ENCODE measurements around the gene ALK.

- TF ChIP-seq CTCF (IDR thresholded peaks at IDR 0.05) (no peak), POLR2AphosphoS5 (IDR thresholded peaks at IDR 0.05; ENCODE audit: low read depth, low read length) (no peak), YY1 (IDR thresholded peaks at IDR 0.05; ENCODE audit: low read depth) (no peak), CHD2 (IDR thresholded peaks at IDR 0.05; ENCODE audit: low read length, partially characterized antibody) (no peak), RAD21 (IDR thresholded peaks at IDR 0.05; ENCODE audit: low read length) (no peak)
- TF ChIP-seq, protein P1, sequence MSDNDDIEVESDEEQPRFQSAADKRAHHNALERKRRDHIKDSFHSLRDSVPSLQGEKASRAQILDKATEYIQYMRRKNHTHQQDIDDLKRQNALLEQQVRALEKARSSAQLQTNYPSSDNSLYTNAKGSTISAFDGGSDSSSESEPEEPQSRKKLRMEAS (IDR thresholded peaks at IDR 0.05; ENCODE audit: low read depth): no peak
- TF ChIP-seq, protein P2, sequence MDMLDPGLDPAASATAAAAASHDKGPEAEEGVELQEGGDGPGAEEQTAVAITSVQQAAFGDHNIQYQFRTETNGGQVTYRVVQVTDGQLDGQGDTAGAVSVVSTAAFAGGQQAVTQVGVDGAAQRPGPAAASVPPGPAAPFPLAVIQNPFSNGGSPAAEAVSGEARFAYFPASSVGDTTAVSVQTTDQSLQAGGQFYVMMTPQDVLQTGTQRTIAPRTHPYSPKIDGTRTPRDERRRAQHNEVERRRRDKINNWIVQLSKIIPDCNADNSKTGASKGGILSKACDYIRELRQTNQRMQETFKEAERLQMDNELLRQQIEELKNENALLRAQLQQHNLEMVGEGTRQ (IDR thresholded peaks at IDR 0.05; ENCODE audit: borderline replicate concordance, low read depth, low read length): no peak
- TF ChIP-seq, protein P3, sequence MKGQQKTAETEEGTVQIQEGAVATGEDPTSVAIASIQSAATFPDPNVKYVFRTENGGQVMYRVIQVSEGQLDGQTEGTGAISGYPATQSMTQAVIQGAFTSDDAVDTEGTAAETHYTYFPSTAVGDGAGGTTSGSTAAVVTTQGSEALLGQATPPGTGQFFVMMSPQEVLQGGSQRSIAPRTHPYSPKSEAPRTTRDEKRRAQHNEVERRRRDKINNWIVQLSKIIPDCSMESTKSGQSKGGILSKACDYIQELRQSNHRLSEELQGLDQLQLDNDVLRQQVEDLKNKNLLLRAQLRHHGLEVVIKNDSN (IDR thresholded peaks at IDR 0.05; ENCODE audit: borderline replicate concordance, low read depth): no peak
These were observed 526.9 kb downstream of the ALK start for GRCh38 chr2:29394311-29394980.
